ENCODE data around the gene CTAG2.

The CTAG2 gene

GRCh38 chrX:154661899-154662298, 8.5 kb upstream of the CTAG2 start:
- H3K36me3 ChIP-seq = no peaks in the 10 kb centered on the region
- no peak overlapping the region for H3K4me3 ChIP-seq (ENCODE audit: low read depth, low read length)
- peaks cover 10% of the 10 kb centered on the region for H3K9me3 ChIP-seq (ENCODE audit: severe bottlenecking)
- DNase-seq = no peak
- H3K27me3 ChIP-seq (ENCODE audit: insufficient read depth, low read depth, severe bottlenecking) = peaks cover 13% of the 10 kb centered on the region
- TF ChIP-seq CTCF (IDR thresholded peaks at IDR 0.05; ENCODE audit: low read depth, low read length) = no peak
- no peak overlapping the region for H3K27ac ChIP-seq

- Histone ChIP-seq H3K4me3 (ENCODE audit: low read depth, low read length) (no peak overlapping the region), H3K27ac (no peak overlapping the region), H3K36me3 (no peaks in the 10 kb centered on the region), H3K9me3 (ENCODE audit: severe bottlenecking) (peaks cover 6% of the 10 kb centered on the region), H3K27me3 (ENCODE audit: insufficient read depth, low read depth, severe bottlenecking) (peaks cover 13% of the 10 kb centered on the region)
- DNase-seq = no peak
- no peak for TF ChIP-seq CTCF (IDR thresholded peaks at IDR 0.05; ENCODE audit: low read depth, low read length)
Measured at GRCh38 chrX:154661170-154661569, 7.8 kb upstream of the CTAG2 start.

GRCh38 chrX:154660541-154660940, 7.2 kb upstream of the CTAG2 start:
- Histone ChIP-seq H3K36me3 (no peaks in the 10 kb centered on the region), H3K27ac (no peak overlapping the region), H3K9me3 (ENCODE audit: severe bottlenecking) (peaks cover 5% of the 10 kb centered on the region), H3K27me3 (ENCODE audit: insufficient read depth, low read depth, severe bottlenecking) (peaks cover 13% of the 10 kb centered on the region), H3K4me3 (ENCODE audit: low read depth, low read length) (no peak overlapping the region)
- no peak for TF ChIP-seq CTCF (IDR thresholded peaks at IDR 0.05; ENCODE audit: low read depth, low read length)
- no peak for DNase-seq

GRCh38 chrX:154658957-154659356, 5.6 kb upstream of the CTAG2 start:
- H3K4me3 ChIP-seq (ENCODE audit: low read depth, low read length) = no peak overlapping the region
- no peak overlapping the region for H3K27ac ChIP-seq
- peaks cover 19% of the 10 kb centered on the region for H3K27me3 ChIP-seq (ENCODE audit: insufficient read depth, low read depth, severe bottlenecking)
- TF ChIP-seq CTCF (IDR thresholded peaks at IDR 0.05; ENCODE audit: low read depth, low read length) = no peak
- H3K36me3 ChIP-seq = no peaks in the 10 kb centered on the region
- peaks cover 5% of the 10 kb centered on the region for H3K9me3 ChIP-seq (ENCODE audit: severe bottlenecking)
- DNase-seq = no peak

- peaks cover 19% of the 10 kb centered on the region for H3K27me3 ChIP-seq (ENCODE audit: insufficient read depth, low read depth, severe bottlenecking)
- peaks cover 3% of the 10 kb centered on the region for H3K9me3 ChIP-seq (ENCODE audit: severe bottlenecking)
- H3K27ac ChIP-seq = no peak overlapping the region
- no peak overlapping the region for H3K4me3 ChIP-seq (ENCODE audit: low read depth, low read length)
- no peaks in the 10 kb centered on the region for H3K36me3 ChIP-seq
- DNase-seq = no peak
- no peak for TF ChIP-seq CTCF (IDR thresholded peaks at IDR 0.05; ENCODE audit: low read depth, low read length)
Measured at GRCh38 chrX:154658187-154658586, 4.8 kb upstream of the CTAG2 start.

- Histone ChIP-seq H3K4me3 (ENCODE audit: low read depth, low read length) (no peak overlapping the region), H3K27ac (no peak overlapping the region), H3K9me3 (ENCODE audit: severe bottlenecking) (no peaks in the 10 kb centered on the region), H3K36me3 (no peaks in the 10 kb centered on the region), H3K27me3 (ENCODE audit: insufficient read depth, low read depth, severe bottlenecking) (peaks cover 18% of the 10 kb centered on the region)
- no peak for DNase-seq
- TF ChIP-seq CTCF (IDR thresholded peaks at IDR 0.05; ENCODE audit: low read depth, low read length) = no peak
Measured at GRCh38 chrX:154657226-154657805, 3.9 kb upstream of the CTAG2 start.

Measured in WERI-Rb-1 (cell line).